ENCODE measurements around the gene PTGIS. TPM values are rescaled to one million over a fixed set of nuclear protein-coding genes. Genes with fewer than 3 reads are reported as not detected.

The PTGIS gene
- total and polyA plus RNA-seq, 2 of the 4 experiments (the other 2 are of a cell fraction): 1.6 to 2.6 TPM

DNA sequence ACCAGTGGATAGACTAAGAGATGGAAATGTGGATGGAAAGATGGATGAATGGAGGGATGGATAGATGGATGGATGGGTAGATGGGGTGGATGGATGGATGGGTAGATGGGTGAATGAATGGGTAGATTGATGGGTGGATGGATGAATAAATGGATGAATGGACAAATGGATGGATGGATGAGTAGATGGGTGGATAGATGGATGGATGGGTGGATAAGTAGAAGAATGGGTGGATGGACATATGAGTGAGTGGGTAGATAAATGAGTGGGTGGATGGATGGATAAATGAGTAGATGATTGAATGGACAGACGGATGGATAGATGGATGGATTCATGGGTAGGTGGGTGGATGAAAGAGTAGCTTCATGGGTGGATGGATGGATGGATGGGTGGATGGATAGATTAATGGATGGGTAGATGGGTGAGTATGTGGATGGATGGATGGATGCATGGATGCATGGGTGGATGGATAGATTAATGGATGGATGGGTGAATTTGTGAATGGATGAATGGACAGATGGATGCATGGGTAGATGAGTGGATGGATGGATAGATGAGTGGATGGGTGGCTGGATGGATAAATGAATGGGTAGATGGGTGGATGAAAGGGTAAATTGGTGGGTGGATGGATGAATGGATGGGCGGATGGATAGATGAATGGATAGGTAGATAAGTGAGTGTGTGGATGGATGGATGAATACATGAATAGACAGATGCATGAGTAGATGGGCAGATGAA, 56.0 kb downstream of the PTGIS start:
- no peak overlapping the region for H3K14ac ChIP-seq (replicated peaks; ENCODE audit: low read depth, low read length)
- CTCF ChIA-PET: no interaction called here
- H4K91ac ChIP-seq (ENCODE audit: insufficient read depth, low read depth, low read length): no peak overlapping the region
- H3K9ac ChIP-seq (ENCODE audit: low read depth, low read length): no peak overlapping the region
- no peak overlapping the region for H2BK15ac ChIP-seq (ENCODE audit: low read depth, low read length)
- no peaks in the 10 kb centered on the region for H3K9me1 ChIP-seq (ENCODE audit: insufficient read depth, low read length)
- no peaks in the 10 kb centered on the region for H3K36me3 ChIP-seq (ENCODE audit: control insufficient read depth, insufficient read depth, low read length)
- H3K9me3 ChIP-seq (ENCODE audit: control insufficient read depth, insufficient read depth, low read length): no peaks in the 10 kb centered on the region
- no peak overlapping the region for H3K56ac ChIP-seq (ENCODE audit: extremely low read depth, insufficient read depth, low read length)
- 89 to 100% methylated on average over 1 to 2 of the region's 2 CpGs for WGBS, 2 experiments (ENCODE audit: extremely low coverage in 2 of 2, insufficient read length in 1 of 2)
- no peak overlapping the region for H3K18ac ChIP-seq (ENCODE audit: low read depth, low read length)
- DNase-seq: no peak
- no peak overlapping the region for H3K23ac ChIP-seq (ENCODE audit: low read depth, low read length)
- no peak overlapping the region for H4K5ac ChIP-seq (ENCODE audit: low read depth, low read length)
- H3K27me3 ChIP-seq (ENCODE audit: control insufficient read depth, insufficient read depth, low read length): peaks cover 7% of the 10 kb centered on the region
- no peak for ATAC-seq (ENCODE audit: low read depth)
- H3K4me2 ChIP-seq (ENCODE audit: low read depth, low read length): no peak overlapping the region
- peaks cover 2% of the 10 kb centered on the region; the same call in 1 of the 2 replicates for H3K4me1 ChIP-seq (ENCODE audit: control insufficient read depth, insufficient read depth, low read length)
- no peak overlapping the region for H2BK120ac ChIP-seq (ENCODE audit: low read depth, low read length)
- in situ Hi-C loops (cut with MboI; ENCODE audit: low sequenced_read_pairs): loop anchor here (5.0 kb wide), 1 partner anchor 180 kb away; no protein-coding TSS in a partner anchor
- no peak overlapping the region for H2AK9ac ChIP-seq (replicated peaks; ENCODE audit: low read depth, low read length, poor library complexity)
- POLR2A ChIA-PET (ENCODE audit: unreplicated experiment): no interaction called here
- H4K8ac ChIP-seq (ENCODE audit: low read depth in 2 of 2, low read length in 2 of 2): no peak overlapping the region
- H3K4me3 ChIP-seq (ENCODE audit: insufficient read depth, low read depth, low read length): no peak overlapping the region
- TF ChIP-seq MXI1 (IDR thresholded peaks at IDR 0.05; ENCODE audit: borderline replicate concordance, low read depth, low read length) (no peak), RCOR1 (IDR thresholded peaks at IDR 0.05; ENCODE audit: insufficient replicate concordance, low read length) (no peak), FOS (IDR thresholded peaks at IDR 0.05; ENCODE audit: low read depth, low read length) (no peak), SMC3 (IDR thresholded peaks at IDR 0.05; ENCODE audit: low read depth, low read length) (no peak), BHLHE40 (IDR thresholded peaks at IDR 0.05; ENCODE audit: low read depth, low read length) (no peak), CEBPB (IDR thresholded peaks at IDR 0.05; ENCODE audit: low read depth, low read length) (no peak), NFE2L2 (IDR thresholded peaks at IDR 0.05; ENCODE audit: low read depth, low read length) (no peak), RAD21 (IDR thresholded peaks at IDR 0.05; ENCODE audit: low read length) (no peak), POLR2A (IDR thresholded peaks at IDR 0.05; ENCODE audit: low read depth, low read length) (no peak), RFX5 (IDR thresholded peaks at IDR 0.05; ENCODE audit: low read depth, low read length) (no peak), MAFK (IDR thresholded peaks at IDR 0.05; ENCODE audit: low read depth, low read length) (no peak), MAZ (IDR thresholded peaks at IDR 0.05; ENCODE audit: borderline replicate concordance, low read depth, low read length) (no peak), CHD1 (IDR thresholded peaks at IDR 0.05; ENCODE audit: low read depth, low read length) (no peak)
- TF ChIP-seq, protein P1, sequence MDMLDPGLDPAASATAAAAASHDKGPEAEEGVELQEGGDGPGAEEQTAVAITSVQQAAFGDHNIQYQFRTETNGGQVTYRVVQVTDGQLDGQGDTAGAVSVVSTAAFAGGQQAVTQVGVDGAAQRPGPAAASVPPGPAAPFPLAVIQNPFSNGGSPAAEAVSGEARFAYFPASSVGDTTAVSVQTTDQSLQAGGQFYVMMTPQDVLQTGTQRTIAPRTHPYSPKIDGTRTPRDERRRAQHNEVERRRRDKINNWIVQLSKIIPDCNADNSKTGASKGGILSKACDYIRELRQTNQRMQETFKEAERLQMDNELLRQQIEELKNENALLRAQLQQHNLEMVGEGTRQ (IDR thresholded peaks at IDR 0.05; ENCODE audit: low read depth, low read length): no peak
- TF ChIP-seq, protein P2, sequence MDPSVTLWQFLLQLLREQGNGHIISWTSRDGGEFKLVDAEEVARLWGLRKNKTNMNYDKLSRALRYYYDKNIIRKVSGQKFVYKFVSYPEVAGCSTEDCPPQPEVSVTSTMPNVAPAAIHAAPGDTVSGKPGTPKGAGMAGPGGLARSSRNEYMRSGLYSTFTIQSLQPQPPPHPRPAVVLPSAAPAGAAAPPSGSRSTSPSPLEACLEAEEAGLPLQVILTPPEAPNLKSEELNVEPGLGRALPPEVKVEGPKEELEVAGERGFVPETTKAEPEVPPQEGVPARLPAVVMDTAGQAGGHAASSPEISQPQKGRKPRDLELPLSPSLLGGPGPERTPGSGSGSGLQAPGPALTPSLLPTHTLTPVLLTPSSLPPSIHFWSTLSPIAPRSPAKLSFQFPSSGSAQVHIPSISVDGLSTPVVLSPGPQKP (IDR thresholded peaks at IDR 0.05; ENCODE audit: borderline replicate concordance, low read depth, low read length): no peak
- TF ChIP-seq, protein P3, sequence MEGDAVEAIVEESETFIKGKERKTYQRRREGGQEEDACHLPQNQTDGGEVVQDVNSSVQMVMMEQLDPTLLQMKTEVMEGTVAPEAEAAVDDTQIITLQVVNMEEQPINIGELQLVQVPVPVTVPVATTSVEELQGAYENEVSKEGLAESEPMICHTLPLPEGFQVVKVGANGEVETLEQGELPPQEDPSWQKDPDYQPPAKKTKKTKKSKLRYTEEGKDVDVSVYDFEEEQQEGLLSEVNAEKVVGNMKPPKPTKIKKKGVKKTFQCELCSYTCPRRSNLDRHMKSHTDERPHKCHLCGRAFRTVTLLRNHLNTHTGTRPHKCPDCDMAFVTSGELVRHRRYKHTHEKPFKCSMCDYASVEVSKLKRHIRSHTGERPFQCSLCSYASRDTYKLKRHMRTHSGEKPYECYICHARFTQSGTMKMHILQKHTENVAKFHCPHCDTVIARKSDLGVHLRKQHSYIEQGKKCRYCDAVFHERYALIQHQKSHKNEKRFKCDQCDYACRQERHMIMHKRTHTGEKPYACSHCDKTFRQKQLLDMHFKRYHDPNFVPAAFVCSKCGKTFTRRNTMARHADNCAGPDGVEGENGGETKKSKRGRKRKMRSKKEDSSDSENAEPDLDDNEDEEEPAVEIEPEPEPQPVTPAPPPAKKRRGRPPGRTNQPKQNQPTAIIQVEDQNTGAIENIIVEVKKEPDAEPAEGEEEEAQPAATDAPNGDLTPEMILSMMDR (conservative IDR thresholded peaks at IDR 0.05; ENCODE audit: low read depth, low read length): no peak
- no TSS peak for BruUV-seq (replicated peaks)
- H2AFZ ChIP-seq (replicated peaks; ENCODE audit: low read length, poor library complexity): no peak overlapping the region
- dilution Hi-C loops (cut with HindIII; ENCODE audit: low sequenced_read_pairs, unreplicated experiment): no loop called here
- H2AK5ac ChIP-seq (ENCODE audit: low read depth, low read length): no peak overlapping the region
- no peaks in the 10 kb centered on the region for H3K79me1 ChIP-seq (ENCODE audit: low read depth in 1 of 2, low read length in 2 of 2)
- no peak overlapping the region for H2BK20ac ChIP-seq (ENCODE audit: low read depth, low read length)
- H4K20me1 ChIP-seq (ENCODE audit: insufficient read depth, low read length): peaks cover 3% of the 10 kb centered on the region; the same call in 1 of the 2 replicates
- no peak overlapping the region for H3K4ac ChIP-seq (ENCODE audit: low read depth, low read length)
- H2BK5ac ChIP-seq (ENCODE audit: low read depth, low read length, poor library complexity, severe bottlenecking): no peak overlapping the region
- intact Hi-C loops (cut with micrococcal nuclease): no loop called here
- no peak overlapping the region for H3K27ac ChIP-seq (ENCODE audit: insufficient read depth, low read length)
